Measurements from ENCODE around the gene PDIA4. TPM values are rescaled to one million over a fixed set of nuclear protein-coding genes. Genes with fewer than 3 reads are reported as not detected.
"Not testable (repeated sequence)": the region's sequence is repeated elsewhere in the genome, so short reads cannot be mapped to it uniquely, and the experiment has no call there.

Gene PDIA4
- total RNA-seq, 1 donor from 2014 or later: 132 TPM

- Mint-ChIP-seq H3K27me3 (ENCODE audit: insufficient read depth) (peaks cover 2% of the 10 kb centered on the region), H3K9me3 (no peaks in the 10 kb centered on the region), H3K27ac (peak overlapping the region; percentile 93), H3K36me3 (ENCODE audit: low read depth) (peaks cover 14% of the 10 kb centered on the region), H3K4me1 (ENCODE audit: low read depth) (peaks cover 39% of the 10 kb centered on the region), H3K4me3 (peak overlapping the region; percentile 98)
- DNase-seq (ENCODE audit: low spot score): no peak
- intact Hi-C loops (cut with micrococcal nuclease): loop anchor here (10.0 kb wide), 1 partner anchor 598 kb away; no protein-coding TSS in a partner anchor
These were observed 1.2 kb downstream of the PDIA4 start for GRCh38 chr7:149027055-149027454.

GRCh38 chr7:149023662-149024061 lies 4.6 kb downstream of the PDIA4 start:
- no peak overlapping the region for H3K27ac Mint-ChIP-seq
- H3K9me3 Mint-ChIP-seq: no peaks in the 10 kb centered on the region
- peaks cover 46% of the 10 kb centered on the region for H3K4me1 Mint-ChIP-seq (ENCODE audit: low read depth)
- DNase-seq (ENCODE audit: low spot score): no peak
- no peaks in the 10 kb centered on the region for H3K27me3 Mint-ChIP-seq (ENCODE audit: insufficient read depth)
- intact Hi-C loops (cut with micrococcal nuclease): loop anchor here (10.0 kb wide), 1 partner anchor 601 kb away; no protein-coding TSS in a partner anchor
- H3K36me3 Mint-ChIP-seq (ENCODE audit: low read depth): peaks cover 35% of the 10 kb centered on the region
- no peak overlapping the region for H3K4me3 Mint-ChIP-seq

- DNase-seq (ENCODE audit: low spot score): no peak
- intact Hi-C loops (cut with micrococcal nuclease): loop anchor here (10.0 kb wide), 1 partner anchor 602 kb away; no protein-coding TSS in a partner anchor
- peaks cover 35% of the 10 kb centered on the region for H3K36me3 Mint-ChIP-seq (ENCODE audit: low read depth)
- no peak overlapping the region for H3K4me3 Mint-ChIP-seq
- no peaks in the 10 kb centered on the region for H3K9me3 Mint-ChIP-seq
- no peaks in the 10 kb centered on the region for H3K27me3 Mint-ChIP-seq (ENCODE audit: insufficient read depth)
- peaks cover 46% of the 10 kb centered on the region for H3K4me1 Mint-ChIP-seq (ENCODE audit: low read depth)
- peak overlapping the region; percentile 18 for H3K27ac Mint-ChIP-seq
These were observed 5.4 kb downstream of the PDIA4 start for GRCh38 chr7:149022756-149023360.

- no peaks in the 10 kb centered on the region for H3K27me3 Mint-ChIP-seq (ENCODE audit: insufficient read depth)
- H3K9me3 Mint-ChIP-seq: no peaks in the 10 kb centered on the region
- intact Hi-C loops (cut with micrococcal nuclease): loop anchor here (10.0 kb wide), 1 partner anchor 603 kb away; no protein-coding TSS in a partner anchor
- DNase-seq (ENCODE audit: low spot score): no peak
- H3K36me3 Mint-ChIP-seq (ENCODE audit: low read depth): peaks cover 33% of the 10 kb centered on the region
- peaks cover 36% of the 10 kb centered on the region for H3K4me1 Mint-ChIP-seq (ENCODE audit: low read depth)
- H3K4me3 Mint-ChIP-seq: no peak overlapping the region
- H3K27ac Mint-ChIP-seq: peak overlapping the region; percentile 53
These were observed 6.6 kb downstream of the PDIA4 start for GRCh38 chr7:149021725-149022062.

- DNase-seq (ENCODE audit: low spot score): no peak
- H3K9me3 Mint-ChIP-seq: no peaks in the 10 kb centered on the region
- H3K27me3 Mint-ChIP-seq (ENCODE audit: insufficient read depth): no peaks in the 10 kb centered on the region
- H3K27ac Mint-ChIP-seq: peak overlapping the region; percentile 12
- no peak overlapping the region for H3K4me3 Mint-ChIP-seq
- intact Hi-C loops (cut with micrococcal nuclease): loop anchor here (10.0 kb wide), 1 partner anchor 604 kb away; no protein-coding TSS in a partner anchor
- peaks cover 24% of the 10 kb centered on the region for H3K4me1 Mint-ChIP-seq (ENCODE audit: low read depth)
- H3K36me3 Mint-ChIP-seq (ENCODE audit: low read depth): peaks cover 32% of the 10 kb centered on the region
These were observed 7.8 kb downstream of the PDIA4 start for GRCh38 chr7:149020483-149020882.

- Mint-ChIP-seq H3K27me3 (ENCODE audit: insufficient read depth) (no peaks in the 10 kb centered on the region), H3K9me3 (no peaks in the 10 kb centered on the region), H3K4me3 (no peak overlapping the region), H3K4me1 (ENCODE audit: low read depth) (peaks cover 18% of the 10 kb centered on the region), H3K36me3 (ENCODE audit: low read depth) (peaks cover 52% of the 10 kb centered on the region), H3K27ac (no peak overlapping the region)
- intact Hi-C loops (cut with micrococcal nuclease): no loop called here
- DNase-seq (ENCODE audit: low spot score): no peak
These were observed 11.4 kb downstream of the PDIA4 start for GRCh38 chr7:149016876-149017275.

- Mint-ChIP-seq H3K36me3 (ENCODE audit: low read depth) (peaks cover 53% of the 10 kb centered on the region), H3K9me3 (no peaks in the 10 kb centered on the region), H3K27me3 (ENCODE audit: insufficient read depth) (no peaks in the 10 kb centered on the region), H3K4me3 (no peak overlapping the region), H3K27ac (peak overlapping the region; percentile 56), H3K4me1 (ENCODE audit: low read depth) (peaks cover 13% of the 10 kb centered on the region)
- no peak for DNase-seq (ENCODE audit: low spot score)
- intact Hi-C loops (cut with micrococcal nuclease): no loop called here
These were observed 14.0 kb downstream of the PDIA4 start for GRCh38 chr7:149014309-149014708.

GRCh38 chr7:149013876-149014275 lies 14.4 kb downstream of the PDIA4 start:
- Mint-ChIP-seq H3K27ac (peak overlapping the region; percentile 20), H3K4me1 (ENCODE audit: low read depth) (peaks cover 13% of the 10 kb centered on the region), H3K9me3 (no peaks in the 10 kb centered on the region), H3K36me3 (ENCODE audit: low read depth) (peaks cover 52% of the 10 kb centered on the region), H3K27me3 (ENCODE audit: insufficient read depth) (no peaks in the 10 kb centered on the region), H3K4me3 (no peak overlapping the region)
- intact Hi-C loops (cut with micrococcal nuclease): no loop called here
- no peak for DNase-seq (ENCODE audit: low spot score)

GRCh38 chr7:149012730-149013129 lies 15.6 kb downstream of the PDIA4 start:
- H3K4me3 Mint-ChIP-seq; H3K9me3 Mint-ChIP-seq; H3K27ac Mint-ChIP-seq; H3K27me3 Mint-ChIP-seq (ENCODE audit: insufficient read depth); intact Hi-C loops (cut with micrococcal nuclease); DNase-seq (ENCODE audit: low spot score): not testable (repeated sequence)
- H3K36me3 Mint-ChIP-seq (ENCODE audit: low read depth): peaks cover 54% of the 10 kb centered on the region
- peaks cover 13% of the 10 kb centered on the region for H3K4me1 Mint-ChIP-seq (ENCODE audit: low read depth)

GRCh38 chr7:149011491-149011890 lies 16.8 kb downstream of the PDIA4 start:
- intact Hi-C loops (cut with micrococcal nuclease): no loop called here

GRCh38 chr7:149010451-149010850 lies 17.9 kb downstream of the PDIA4 start:
- no peaks in the 10 kb centered on the region for H3K9me3 Mint-ChIP-seq
- no peaks in the 10 kb centered on the region for H3K27me3 Mint-ChIP-seq (ENCODE audit: insufficient read depth)
- H3K4me3 Mint-ChIP-seq: no peak overlapping the region
- no peak for DNase-seq (ENCODE audit: low spot score)
- H3K27ac Mint-ChIP-seq: no peak overlapping the region
- intact Hi-C loops (cut with micrococcal nuclease): no loop called here
- H3K4me1 Mint-ChIP-seq (ENCODE audit: low read depth): peaks cover 13% of the 10 kb centered on the region
- peaks cover 64% of the 10 kb centered on the region for H3K36me3 Mint-ChIP-seq (ENCODE audit: low read depth)

More at GRCh38 chr7:149011491-149011890, 16.8 kb downstream of the PDIA4 start:
- Mint-ChIP-seq H3K9me3 (no peaks in the 10 kb centered on the region), H3K27ac (no peak overlapping the region), H3K27me3 (ENCODE audit: insufficient read depth) (no peaks in the 10 kb centered on the region), H3K36me3 (ENCODE audit: low read depth) (peaks cover 61% of the 10 kb centered on the region), H3K4me1 (ENCODE audit: low read depth) (peaks cover 13% of the 10 kb centered on the region), H3K4me3 (no peak overlapping the region)
- no peak for DNase-seq (ENCODE audit: low spot score)

- H3K36me3 Mint-ChIP-seq (ENCODE audit: low read depth): peaks cover 59% of the 10 kb centered on the region
- no peaks in the 10 kb centered on the region for H3K9me3 Mint-ChIP-seq
- no peak for DNase-seq (ENCODE audit: low spot score)
- H3K4me1 Mint-ChIP-seq (ENCODE audit: low read depth): peaks cover 13% of the 10 kb centered on the region
- H3K27ac Mint-ChIP-seq: no peak overlapping the region
- intact Hi-C loops (cut with micrococcal nuclease): loop anchor here (5.0 kb wide), 1 partner anchor 138 kb away; the partner anchor contains the start of gene ZNF398
- H3K4me3 Mint-ChIP-seq: no peak overlapping the region
- no peaks in the 10 kb centered on the region for H3K27me3 Mint-ChIP-seq (ENCODE audit: insufficient read depth)
These were observed 18.8 kb downstream of the PDIA4 start for GRCh38 chr7:149009527-149009926.

GRCh38 chr7:149007611-149008010 lies 20.7 kb downstream of the PDIA4 start:
- Mint-ChIP-seq H3K9me3 (no peaks in the 10 kb centered on the region), H3K27me3 (ENCODE audit: insufficient read depth) (no peaks in the 10 kb centered on the region), H3K27ac (no peak overlapping the region), H3K4me1 (ENCODE audit: low read depth) (peaks cover 6% of the 10 kb centered on the region), H3K36me3 (ENCODE audit: low read depth) (peaks cover 60% of the 10 kb centered on the region), H3K4me3 (no peak overlapping the region)
- no peak for DNase-seq (ENCODE audit: low spot score)
- intact Hi-C loops (cut with micrococcal nuclease): loop anchor here (5.0 kb wide), 1 partner anchor 140 kb away; the partner anchor contains the start of gene ZNF398

Data from activated T-helper 1 cell treated with anti-CD3 and anti-CD28 coated beads, Interleukin-12 subunit alpha, Interleukin-12 subunit beta, Interleukin-2, Interleukin-4 antibody, amounts not matched to agents 30 ng/mL and 10 ng/mL and 1 ng/mL, durations not matched to agents 14 hours and 24 hours and 36 hours (primary cell).